GM18519 (cell line): Measurements from ENCODE around the gene RMI1.
A peak's percentile ranks its signal among the peaks of the same experiment; 100 is the strongest.

ENCODE experiments used
- ATAC-seq: cut with Tn5 transposase; IDR thresholded peaks from one replicate; pipeline ENCODE4 v1.9.1; 2021; ENCODE audit warnings: mild to moderate bottlenecking, moderate library complexity; ENCODE audit not compliant: unreplicated experiment, low FRiP score

RMI1 gene

DNA sequence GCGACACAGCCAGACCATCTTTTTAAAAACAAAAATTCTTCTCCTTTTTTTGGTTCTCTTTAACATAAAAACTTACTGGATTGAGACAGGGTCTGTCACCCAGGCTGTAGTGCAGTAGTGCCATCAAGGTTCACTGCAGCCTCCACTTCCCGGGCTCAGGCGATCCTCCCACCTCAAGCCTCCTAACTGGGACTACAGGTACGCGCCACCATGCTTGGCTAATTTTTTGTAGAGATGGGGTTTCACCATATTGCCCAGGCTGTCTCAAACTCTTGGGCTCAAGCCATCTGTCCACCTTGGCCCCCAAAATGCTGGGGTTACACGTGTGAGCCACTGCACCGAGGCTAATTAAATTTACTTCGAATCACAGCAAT is 14.4 kb upstream of the RMI1 start:
- ATAC-seq: no peak

GRCh38 chr9:83967073-83967472 is 13.5 kb upstream of the RMI1 start:
- no peak for ATAC-seq

DNA sequence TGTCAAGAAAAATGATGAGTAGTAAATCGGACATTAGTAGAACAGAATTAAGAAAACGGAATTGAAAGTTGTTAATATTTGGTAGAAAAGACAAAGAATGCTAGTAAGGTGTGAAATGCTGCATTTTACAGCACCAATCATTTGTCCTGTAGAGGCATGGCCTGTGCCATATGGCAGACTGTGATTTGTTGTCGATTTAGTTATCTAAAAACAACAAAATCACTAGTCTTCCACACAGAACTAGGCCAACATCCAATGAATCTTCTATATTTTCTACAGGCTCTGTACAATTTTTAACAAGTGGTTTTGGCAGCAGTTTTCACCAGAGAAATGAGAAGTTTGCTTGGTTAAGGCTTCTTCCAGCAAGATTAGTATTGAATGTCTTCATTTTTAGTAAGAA is 11.0 kb upstream of the RMI1 start:
- ATAC-seq: no peak

- ATAC-seq: no peak
Measured at GRCh38 chr9:83971485-83971884, 9.1 kb upstream of the RMI1 start.

DNA sequence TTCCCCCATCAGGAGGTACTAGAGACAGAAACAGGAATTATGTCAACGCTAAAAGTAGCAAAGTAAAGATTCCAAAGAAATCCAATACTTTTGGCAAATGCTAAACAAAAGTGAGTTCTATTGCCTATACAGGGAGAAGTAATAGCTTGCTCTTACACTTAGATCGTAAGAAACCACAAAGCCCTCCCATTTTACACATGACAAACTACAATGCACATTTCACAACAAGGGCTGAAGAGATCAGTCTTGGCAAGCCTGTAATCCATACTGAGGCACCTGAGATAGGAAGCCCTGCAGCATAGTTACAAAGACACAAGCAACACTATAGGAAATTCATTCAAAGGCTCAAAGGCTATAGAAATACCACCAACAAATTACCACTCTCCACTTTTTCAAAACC is 8.3 kb upstream of the RMI1 start:
- ATAC-seq: no peak

DNA sequence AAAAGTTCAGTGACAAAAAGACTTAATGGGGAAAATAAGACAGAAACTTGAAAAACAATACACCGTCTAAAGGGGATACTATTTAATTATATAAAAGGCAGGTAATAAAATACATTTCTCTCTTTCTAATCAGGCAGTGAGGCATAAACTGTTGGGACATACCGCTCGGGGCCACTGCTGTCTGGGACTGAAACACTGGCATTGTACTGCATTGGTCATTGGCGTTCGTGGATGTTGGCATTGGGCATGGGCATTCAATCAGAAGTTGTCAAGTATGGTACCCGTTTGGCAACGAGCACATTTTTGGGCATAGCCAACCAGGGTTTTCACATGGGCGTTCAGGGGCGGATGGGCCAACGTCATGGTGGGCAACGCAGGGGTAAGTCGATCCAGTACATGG is 5.3 kb upstream of the RMI1 start:
- ATAC-seq: no peak

DNA sequence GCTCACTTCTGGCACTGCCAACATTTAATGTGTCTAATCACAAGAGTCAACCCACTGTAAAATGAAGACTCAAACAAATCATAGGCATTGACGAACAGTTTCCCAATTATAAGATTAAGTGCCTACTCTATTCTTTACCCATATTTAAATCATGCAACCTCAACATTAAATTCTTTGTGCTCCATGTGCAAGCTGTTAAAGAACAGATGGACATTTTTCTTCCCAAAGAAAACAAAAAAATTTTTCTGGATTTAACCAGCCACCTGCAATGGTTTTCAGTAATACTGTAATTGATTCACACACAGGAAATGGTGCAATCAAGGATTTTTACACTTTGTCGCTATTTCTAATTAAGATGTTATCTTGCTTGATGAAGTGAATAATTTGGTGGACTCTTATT is 4.2 kb upstream of the RMI1 start:
- no peak for ATAC-seq

DNA sequence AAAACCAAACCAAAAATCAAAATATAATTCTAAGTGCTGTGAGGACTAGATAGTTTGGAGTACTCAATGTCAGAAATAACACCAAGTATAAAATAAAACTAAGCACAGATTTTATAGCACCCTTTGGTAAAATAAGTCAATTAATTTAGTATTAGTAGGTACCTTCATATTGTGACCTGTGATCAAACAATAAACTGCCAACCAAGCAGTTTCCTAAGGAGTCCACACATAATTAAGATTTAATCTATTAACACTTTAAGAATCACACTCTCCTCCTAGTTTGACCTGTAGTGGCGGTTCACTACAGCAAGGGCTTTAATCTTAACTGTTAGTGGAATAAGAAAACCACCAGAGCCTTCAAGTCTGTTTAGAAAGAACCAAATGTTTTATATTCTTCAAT is 3.4 kb upstream of the RMI1 start:
- no peak for ATAC-seq

DNA sequence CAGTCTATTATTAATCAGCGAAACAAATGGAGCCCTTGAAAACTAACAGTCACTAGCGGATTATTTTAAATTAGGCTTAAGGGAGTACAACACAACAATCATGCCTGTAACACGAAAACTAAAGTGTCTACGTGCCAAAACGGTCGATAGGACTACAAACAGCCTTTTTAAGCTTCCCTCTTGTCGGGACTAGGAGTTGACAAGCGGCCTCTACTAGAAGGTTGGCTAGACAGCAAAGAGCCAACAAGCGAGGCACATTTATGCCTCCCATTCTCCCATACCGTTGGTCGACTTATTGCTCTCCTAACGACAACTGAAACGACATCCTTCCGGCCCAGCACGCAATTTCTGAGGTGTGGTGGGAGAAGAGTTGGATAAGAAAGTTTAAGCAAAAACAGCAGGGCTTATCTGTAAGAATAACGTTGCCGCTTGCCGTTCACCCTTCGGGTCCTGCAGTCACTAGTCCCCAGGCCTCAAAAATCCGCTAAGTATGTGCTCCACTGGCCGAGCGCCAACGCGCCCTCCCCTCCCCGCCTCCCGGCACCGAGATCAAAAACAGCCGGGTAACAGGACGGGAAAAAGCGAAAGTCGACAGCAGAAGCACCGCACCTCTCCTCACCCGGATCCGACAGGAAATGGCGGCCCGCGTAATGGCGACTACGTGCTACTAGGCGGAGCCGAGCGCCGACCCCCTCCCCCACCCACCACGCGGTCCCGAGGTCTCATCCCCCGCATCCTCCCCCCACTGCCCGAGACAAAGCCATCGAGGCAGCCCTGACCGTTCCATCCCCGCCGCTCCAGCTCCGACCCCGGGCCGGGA is 1.4 kb upstream of the RMI1 start:
- ATAC-seq: no peak

- ATAC-seq: peak; percentile 81
Measured at GRCh38 chr9:83979812-83980394, 702 bp upstream of the RMI1 start, which contains the start of gene HNRNPK. Gene HNRNPK (minus strand): TSS chr9:83980215. CDS start chr9:83978252, 1,963 bp downstream.

DNA sequence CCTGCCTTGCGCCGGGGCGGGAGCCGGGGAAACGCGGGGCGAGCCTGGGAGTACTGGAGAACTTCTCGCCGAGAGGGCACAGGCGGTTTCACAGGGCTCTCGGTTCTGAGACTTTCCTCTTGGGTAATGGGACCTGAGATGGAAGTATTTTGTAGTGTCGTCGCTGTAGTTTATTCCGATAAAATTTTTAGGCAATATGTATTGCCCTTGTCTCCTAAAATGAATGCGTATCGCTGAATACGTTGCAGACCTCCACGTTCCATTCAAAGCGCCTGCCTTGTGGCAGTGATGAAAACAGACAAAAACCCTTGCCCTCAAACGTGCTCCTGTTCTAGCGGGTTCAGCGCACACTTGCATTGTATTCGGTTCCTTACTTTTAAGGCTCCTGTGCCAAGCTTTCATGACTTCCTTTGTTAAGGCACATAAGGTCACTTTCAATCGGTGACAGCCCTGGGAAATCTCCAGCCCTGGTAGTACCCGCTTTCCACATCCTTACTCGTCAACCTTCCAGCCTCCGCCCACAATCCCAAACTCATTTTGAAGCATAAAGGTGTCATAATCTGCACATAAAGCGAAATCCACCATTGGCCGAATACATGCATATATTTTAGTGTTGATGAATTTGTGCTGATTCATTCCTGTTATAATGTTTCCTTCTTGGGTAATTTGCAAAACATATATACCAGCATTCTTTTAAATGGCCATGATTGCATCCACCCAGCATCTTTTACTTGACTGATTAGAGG is 694 bp downstream of the RMI1 start:
- no peak for ATAC-seq

GRCh38 chr9:83986195-83986594 is 5.6 kb downstream of the RMI1 start:
- peak; percentile 47 for ATAC-seq

DNA sequence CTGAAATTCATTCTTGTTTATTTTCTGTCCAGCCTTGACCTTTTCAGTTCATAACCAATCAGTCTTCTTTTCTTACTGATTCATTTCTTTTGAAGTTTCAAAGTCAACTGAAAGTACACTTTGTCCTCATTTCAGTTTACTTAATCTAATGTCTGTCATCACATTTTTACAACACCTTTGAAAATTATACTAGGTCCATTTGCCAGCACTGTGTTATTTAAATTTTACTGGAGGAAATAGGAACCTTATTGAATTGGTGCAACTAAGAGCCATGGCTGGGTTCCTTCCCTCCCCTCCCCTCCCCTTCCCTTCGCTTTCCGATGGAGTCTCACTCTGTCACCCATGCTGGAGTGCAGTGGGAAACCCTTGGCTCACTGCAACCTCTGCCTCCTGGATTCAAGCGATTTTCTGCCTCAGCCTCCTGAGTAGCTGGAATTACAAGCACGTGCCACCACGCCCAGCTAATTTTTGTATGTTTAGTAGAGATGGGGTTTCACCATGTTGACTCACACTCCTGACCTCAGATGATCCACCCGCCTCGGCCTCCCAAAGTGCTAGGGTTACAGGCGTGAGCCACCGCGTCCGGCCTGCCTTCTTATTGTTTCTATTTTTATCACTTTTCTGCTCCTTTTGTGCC is 6.3 kb downstream of the RMI1 start:
- no peak for ATAC-seq

- no peak for ATAC-seq
Measured at GRCh38 chr9:83987402-83987791, 6.8 kb downstream of the RMI1 start.

GRCh38 chr9:83988411-83988810 is 7.8 kb downstream of the RMI1 start:
- ATAC-seq: no peak

DNA sequence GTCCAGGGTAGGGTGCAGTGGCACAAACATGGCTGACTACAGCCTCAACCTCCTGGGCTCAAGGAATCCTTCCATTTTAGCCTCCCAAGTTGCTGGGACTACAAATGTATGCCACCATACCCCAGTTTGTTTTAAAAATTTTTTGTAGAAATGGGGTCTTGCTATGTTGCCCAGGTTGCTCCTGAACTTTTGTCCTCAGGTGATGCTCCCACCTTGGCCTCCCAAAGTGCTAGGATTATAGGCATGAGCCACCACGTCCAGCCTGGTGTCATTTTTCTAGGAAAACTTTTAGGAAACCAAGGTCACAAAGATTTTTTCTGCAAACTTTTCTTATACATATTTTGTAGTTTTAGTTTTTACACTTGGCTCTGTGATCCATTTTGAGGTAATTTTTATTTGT is 10.8 kb downstream of the RMI1 start:
- ATAC-seq: no peak

DNA sequence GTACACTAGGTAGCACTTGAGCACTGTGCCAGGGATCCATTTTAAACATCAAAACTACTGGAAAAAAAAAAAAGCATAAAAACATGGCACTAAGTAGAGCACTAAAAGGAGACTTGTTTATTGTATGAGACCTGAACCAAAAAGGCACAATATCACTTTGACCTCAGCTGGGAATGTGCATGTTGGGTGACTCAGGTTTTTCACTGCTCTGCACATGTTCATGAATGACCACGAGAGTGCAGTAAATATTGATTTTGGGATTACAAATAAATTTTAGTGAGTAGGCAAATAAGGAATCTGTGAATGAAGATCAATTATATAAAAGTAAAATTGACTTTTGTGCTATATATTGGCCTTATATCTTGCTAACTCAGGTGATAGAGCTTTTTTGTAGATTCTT is 11.8 kb downstream of the RMI1 start:
- ATAC-seq: no peak

DNA sequence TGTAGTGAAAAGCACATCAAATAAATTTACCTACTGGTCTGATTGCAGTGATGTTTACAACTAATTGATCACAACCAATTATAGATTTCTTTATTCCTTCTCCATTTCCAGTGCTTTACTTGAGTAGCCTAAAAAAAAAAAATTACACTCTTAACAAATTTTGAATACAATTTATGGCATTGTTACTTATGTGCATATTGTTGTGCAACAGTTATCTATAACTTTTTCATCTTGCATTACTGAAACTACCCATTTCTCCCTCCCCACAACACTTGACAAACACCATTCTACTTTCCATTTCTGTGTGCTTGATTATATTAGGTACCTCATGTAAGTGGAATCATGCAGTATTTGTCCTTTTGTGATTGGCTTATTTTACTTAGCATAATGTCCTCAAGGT is 12.3 kb downstream of the RMI1 start:
- ATAC-seq: no peak

DNA sequence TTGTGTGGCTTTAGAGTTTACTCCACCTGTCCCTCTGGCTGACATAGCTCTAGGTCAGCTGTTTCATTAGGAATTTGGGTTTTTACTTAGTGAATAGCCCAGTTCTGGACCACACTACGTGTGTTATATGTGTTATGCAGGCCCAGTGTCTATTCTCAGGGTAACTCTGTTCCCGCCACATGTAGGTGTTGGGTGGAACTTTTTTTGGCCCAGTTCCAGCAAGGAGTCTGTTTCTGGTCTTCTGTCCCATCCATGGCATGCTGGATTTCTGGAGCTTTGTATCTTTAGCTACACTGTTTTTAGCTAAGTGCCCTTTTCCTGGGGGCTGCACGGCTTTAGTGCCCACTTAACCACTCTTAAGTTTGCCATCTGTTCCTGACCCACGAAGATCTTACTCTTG is 15.5 kb downstream of the RMI1 start:
- no peak for ATAC-seq

GRCh38 chr9:83999141-83999918 is 18.7 kb downstream of the RMI1 start:
- ATAC-seq: no peak
